Mesendoderm (in vitro differentiated cells): ENCODE measurements around the gene ELP4.

Experiments used
- DNase-seq: peaks from one replicate; pipeline ENCODE4 v3.0.0; 2013
- H2AK5ac ChIP-seq: 2 replicates; pipeline ENCODE4 v1.6.1; 2013; ENCODE audit warnings: low read length, inconsistent platforms
- H2BK120ac ChIP-seq: 2 replicates; pipeline ENCODE4 v1.6.1; 2013; ENCODE audit warnings: low read depth, mild to moderate bottlenecking, low read length, moderate library complexity, mixed read lengths
- H2BK15ac ChIP-seq: replicated peaks from 2 replicates; pipeline ENCODE4 v1.6.1; 2013; ENCODE audit warnings: low read depth, mild to moderate bottlenecking, moderate library complexity
- H2BK5ac ChIP-seq: 2 replicates; pipeline ENCODE4 v1.6.1; 2013; ENCODE audit warnings: low read length, inconsistent platforms
- H3K18ac ChIP-seq: 2 replicates; pipeline ENCODE4 v1.6.1; 2013; ENCODE audit warnings: mild to moderate bottlenecking, low read length, mixed read lengths
- H3K23ac ChIP-seq: one replicate; pipeline ENCODE4 v1.6.1; 2013; ENCODE audit warnings: low read length
- H3K27ac ChIP-seq: 2 replicates; pipeline ENCODE4 v1.5.1; 2013; ENCODE audit warnings: low read depth, mild to moderate bottlenecking, inconsistent platforms, low read length, moderate library complexity
- H3K27me3 ChIP-seq: 2 replicates; pipeline ENCODE4 v1.6.1; 2013; ENCODE audit warnings: low read length, control low read depth, mild to moderate bottlenecking, inconsistent platforms; ENCODE audit not compliant: insufficient read depth, poor library complexity
- H3K36me3 ChIP-seq: 2 replicates; pipeline ENCODE4 v1.6.1; 2013; ENCODE audit warnings: low read length, inconsistent platforms; ENCODE audit not compliant: control insufficient read depth, insufficient read depth
- H3K4ac ChIP-seq: one replicate; pipeline ENCODE4 v1.6.1; 2013; ENCODE audit warnings: low read depth, mild to moderate bottlenecking, low read length, moderate library complexity
- H3K4me1 ChIP-seq: 2 replicates; pipeline ENCODE4 v1.6.1; 2013; ENCODE audit warnings: low read depth, low read length, inconsistent platforms; ENCODE audit not compliant: control insufficient read depth
- H3K4me2 ChIP-seq: 2 replicates; pipeline ENCODE4 v1.6.1; 2013; ENCODE audit warnings: low read length
- H3K4me3 ChIP-seq: 2 replicates; pipeline ENCODE4 v1.5.1; 2013; ENCODE audit warnings: mild to moderate bottlenecking, low read length
- H3K56ac ChIP-seq: one replicate; pipeline ENCODE4 v1.6.1; 2013; ENCODE audit warnings: low read length
- H3K79me1 ChIP-seq: 2 replicates; pipeline ENCODE4 v1.6.1; 2013; ENCODE audit warnings: low read length, inconsistent platforms
- H3K79me2 ChIP-seq: 2 replicates; pipeline ENCODE4 v1.6.1; 2013; ENCODE audit warnings: mild to moderate bottlenecking, low read length; ENCODE audit not compliant: control insufficient read depth, insufficient read depth
- H3K9ac ChIP-seq: 2 replicates; pipeline ENCODE4 v1.6.1; 2013; ENCODE audit warnings: low read length, inconsistent platforms
- H4K5ac ChIP-seq: one replicate; pipeline ENCODE4 v1.6.1; 2013; ENCODE audit warnings: low read length
- H4K8ac ChIP-seq: one replicate; pipeline ENCODE4 v1.6.1; 2013; ENCODE audit warnings: low read depth, mild to moderate bottlenecking, control low read depth, low read length, moderate library complexity
- WGBS: extraction: QIAGEN DNeasy Blood & Tissue Kit; methylation state at CpG from one replicate; pipeline ENCODE4 v1.1.7; 2013; ENCODE audit warnings: low lambda C conversion rate, missing lambda C conversion rate; ENCODE audit not compliant: insufficient coverage; ENCODE audit errors: extremely low coverage; 5-methylcytosine and 5-hydroxymethylcytosine counted together

ELP4 gene

GRCh38 chr11:31834237-31834636 lies 324.7 kb downstream of the ELP4 start:
- H2BK15ac ChIP-seq = no peak overlapping the region

More at GRCh38 chr11:31834237-31834636, 324.7 kb downstream of the ELP4 start:
- no peaks in the 10 kb centered on the region for H3K4me1 ChIP-seq
- no peak overlapping the region for H4K5ac ChIP-seq
- H3K9ac ChIP-seq = no peak overlapping the region
- H2BK120ac ChIP-seq = no peak overlapping the region
- no peak overlapping the region for H2BK5ac ChIP-seq
- H3K79me2 ChIP-seq = no peaks in the 10 kb centered on the region
- no peak overlapping the region for H3K23ac ChIP-seq
- H3K4me2 ChIP-seq = no peak overlapping the region
- no peaks in the 10 kb centered on the region for H3K36me3 ChIP-seq
- H3K56ac ChIP-seq = no peak overlapping the region
- peak; percentile 39 for DNase-seq
- H3K18ac ChIP-seq = no peak overlapping the region
- no peaks in the 10 kb centered on the region for H3K79me1 ChIP-seq
- no peak overlapping the region for H4K8ac ChIP-seq
- no peak overlapping the region for H2AK5ac ChIP-seq
- H3K27ac ChIP-seq = no peak overlapping the region
- peaks cover 2% of the 10 kb centered on the region for H3K27me3 ChIP-seq
- H3K4me3 ChIP-seq = no peak overlapping the region
- WGBS = no CpG with 5 or more reads among the region's 1 CpG
- no peak overlapping the region for H3K4ac ChIP-seq
